ENCODE measurements around the gene SLCO3A1.

GRCh38 chr15:92082006-92082843 is 228.7 kb downstream of the SLCO3A1 start:
- peak; percentile 97 for TF ChIP-seq CTCF (conservative IDR thresholded peaks at IDR 0.05; ENCODE audit: low read length)
- TF ChIP-seq EZH2phosphoT487 (IDR thresholded peaks at IDR 0.05; ENCODE audit: borderline replicate concordance) = no peak

Measured in Loucy (cell line).